BJ (cell line): ENCODE data around the gene GSC2. TPM values are rescaled to one million over a fixed set of nuclear protein-coding genes. Genes with fewer than 3 reads are reported as not detected.

Experiments used
- CTCF ChIA-PET: fragments of 350-600 bp; formaldehyde crosslinking; extraction: SDS; loops from one replicate; lab custom pipeline; 2021; ENCODE audit warnings: antibody characterized with exemption, inconsistent platforms; lab: Yijun Ruan, JAX
- POLR2A ChIA-PET: fragments of 300-600 bp; sonication (Branson Sonifier 250); formaldehyde crosslinking; extraction: SDS; loops from one replicate; lab custom pipeline; 2021; ENCODE audit warnings: antibody characterized with exemption; lab: Charles Lee
- DNase-seq: peaks from one replicate; pipeline ENCODE4 v3.0.0-alpha.2; 2011; ENCODE audit warnings: low read depth
- H3K27me3 ChIP-seq: 2 replicates; pipeline ENCODE4 v1.6.0; 2011; ENCODE audit warnings: low read length; ENCODE audit not compliant: control insufficient read depth, insufficient read depth
- H3K36me3 ChIP-seq: 2 replicates; pipeline ENCODE4 v1.5.1; 2011; ENCODE audit warnings: low read length; ENCODE audit not compliant: control insufficient read depth, insufficient read depth
- H3K4me3 ChIP-seq: 2 replicates; pipeline ENCODE4 v1.5.1; 2011; ENCODE audit warnings: low read depth, mild to moderate bottlenecking, control low read depth, low read length
- polyA plus RNA-seq: library from polyadenylated mRNA; depleted of rRNA; stranded (reverse); fragments of >200 nt; gene quantifications from 2 replicates; pipeline ENCODE4 v1.2.3, GENCODE V29; 2011
- TF ChIP-seq, protein P1 (sequence below): IDR thresholded peaks from 2 replicates; pipeline ENCODE4 v1.5.1; 2011; ENCODE audit warnings: low read depth, mild to moderate bottlenecking, control low read depth, inconsistent platforms, low read length, moderate library complexity; ENCODE audit not compliant: insufficient read depth

The GSC2 gene
- polyA plus RNA-seq, 1 experiment, result not detected

DNA sequence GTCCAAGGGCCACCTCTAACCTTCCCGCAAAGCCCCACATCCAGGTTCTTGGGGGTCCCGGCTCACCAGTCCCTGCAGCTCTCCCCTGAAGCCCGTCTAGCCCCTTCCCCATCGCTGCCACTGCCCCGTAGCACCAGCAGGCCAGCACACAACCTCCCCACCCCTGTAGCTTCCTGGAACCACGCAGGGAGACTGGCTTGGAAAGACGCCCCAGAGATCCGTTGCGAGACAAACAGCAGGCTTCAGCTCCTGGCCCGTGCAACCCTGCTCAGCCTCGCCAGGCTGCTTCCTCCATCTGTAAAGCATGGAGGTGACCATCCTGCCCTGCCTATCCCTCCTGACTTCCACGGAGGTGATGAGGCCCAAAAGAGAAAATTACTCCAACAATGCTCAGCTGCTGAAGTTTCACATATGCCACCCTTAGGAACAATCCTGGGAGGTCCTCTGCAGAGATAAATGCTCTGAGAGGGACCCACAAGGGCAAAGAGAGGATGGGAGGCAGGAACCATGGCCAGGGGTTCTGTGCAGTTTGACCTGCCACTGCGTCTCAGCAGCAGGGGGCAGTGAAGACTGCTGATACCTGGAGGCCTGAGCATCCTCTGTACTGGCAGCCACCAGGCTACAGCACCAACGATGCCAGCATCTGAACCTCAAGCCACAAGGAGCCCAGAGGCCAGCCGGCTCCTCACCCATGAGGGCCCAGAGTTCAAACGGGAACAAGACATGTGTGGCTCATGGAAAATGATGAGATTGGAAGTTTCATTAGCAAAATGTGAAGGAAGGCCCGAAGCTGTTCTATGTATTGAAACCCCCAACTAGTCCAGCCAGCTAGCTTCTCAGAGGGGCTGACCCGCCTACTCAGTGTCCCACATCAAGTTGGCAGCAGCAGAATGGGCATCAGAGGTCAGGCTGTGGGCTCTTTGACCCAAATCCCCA, 44.0 kb downstream of the GSC2 start:
- ChIA-PET POLR2A (no interaction called here), CTCF (interaction anchor here (1.1 to 1.4 kb wide), 2 partner anchors 10 kb away, joined by 3 read pairs; no protein-coding TSS in a partner anchor)
- no peak for DNase-seq
- Histone ChIP-seq H3K36me3 (no peaks in the 10 kb centered on the region), H3K27me3 (no peaks in the 10 kb centered on the region), H3K4me3 (no peak overlapping the region)
- TF ChIP-seq, protein P1, sequence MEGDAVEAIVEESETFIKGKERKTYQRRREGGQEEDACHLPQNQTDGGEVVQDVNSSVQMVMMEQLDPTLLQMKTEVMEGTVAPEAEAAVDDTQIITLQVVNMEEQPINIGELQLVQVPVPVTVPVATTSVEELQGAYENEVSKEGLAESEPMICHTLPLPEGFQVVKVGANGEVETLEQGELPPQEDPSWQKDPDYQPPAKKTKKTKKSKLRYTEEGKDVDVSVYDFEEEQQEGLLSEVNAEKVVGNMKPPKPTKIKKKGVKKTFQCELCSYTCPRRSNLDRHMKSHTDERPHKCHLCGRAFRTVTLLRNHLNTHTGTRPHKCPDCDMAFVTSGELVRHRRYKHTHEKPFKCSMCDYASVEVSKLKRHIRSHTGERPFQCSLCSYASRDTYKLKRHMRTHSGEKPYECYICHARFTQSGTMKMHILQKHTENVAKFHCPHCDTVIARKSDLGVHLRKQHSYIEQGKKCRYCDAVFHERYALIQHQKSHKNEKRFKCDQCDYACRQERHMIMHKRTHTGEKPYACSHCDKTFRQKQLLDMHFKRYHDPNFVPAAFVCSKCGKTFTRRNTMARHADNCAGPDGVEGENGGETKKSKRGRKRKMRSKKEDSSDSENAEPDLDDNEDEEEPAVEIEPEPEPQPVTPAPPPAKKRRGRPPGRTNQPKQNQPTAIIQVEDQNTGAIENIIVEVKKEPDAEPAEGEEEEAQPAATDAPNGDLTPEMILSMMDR, result no peak

DNA sequence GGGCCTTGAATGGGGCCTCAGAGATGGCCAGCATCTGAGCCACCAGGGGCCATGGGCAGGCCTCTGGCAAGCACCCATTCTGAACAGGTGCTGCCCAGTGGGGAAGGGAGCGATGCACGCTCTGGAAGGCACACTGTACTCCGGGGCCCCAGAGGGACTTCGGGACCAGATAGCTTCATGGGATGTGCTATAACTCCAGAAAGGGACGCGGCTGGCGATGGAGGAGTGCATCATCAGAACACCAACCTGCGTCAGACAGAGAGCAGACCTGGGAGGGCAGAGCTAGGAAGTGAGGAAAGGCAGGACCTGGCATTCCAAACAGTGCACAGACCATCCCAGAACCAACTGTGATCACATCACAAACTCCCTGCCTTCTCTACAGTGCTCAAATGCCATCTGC, 44.6 kb downstream of the GSC2 start:
- TF ChIP-seq, protein P1, result no peak
- Histone ChIP-seq H3K4me3 (no peak overlapping the region), H3K36me3 (no peaks in the 10 kb centered on the region), H3K27me3 (no peaks in the 10 kb centered on the region)
- CTCF ChIA-PET, result interaction anchor here (1.4 kb wide), 1 partner anchor 10 kb away, joined by 3 read pairs; no protein-coding TSS in a partner anchor
- DNase-seq, result no peak
- POLR2A ChIA-PET, result no interaction called here

DNA sequence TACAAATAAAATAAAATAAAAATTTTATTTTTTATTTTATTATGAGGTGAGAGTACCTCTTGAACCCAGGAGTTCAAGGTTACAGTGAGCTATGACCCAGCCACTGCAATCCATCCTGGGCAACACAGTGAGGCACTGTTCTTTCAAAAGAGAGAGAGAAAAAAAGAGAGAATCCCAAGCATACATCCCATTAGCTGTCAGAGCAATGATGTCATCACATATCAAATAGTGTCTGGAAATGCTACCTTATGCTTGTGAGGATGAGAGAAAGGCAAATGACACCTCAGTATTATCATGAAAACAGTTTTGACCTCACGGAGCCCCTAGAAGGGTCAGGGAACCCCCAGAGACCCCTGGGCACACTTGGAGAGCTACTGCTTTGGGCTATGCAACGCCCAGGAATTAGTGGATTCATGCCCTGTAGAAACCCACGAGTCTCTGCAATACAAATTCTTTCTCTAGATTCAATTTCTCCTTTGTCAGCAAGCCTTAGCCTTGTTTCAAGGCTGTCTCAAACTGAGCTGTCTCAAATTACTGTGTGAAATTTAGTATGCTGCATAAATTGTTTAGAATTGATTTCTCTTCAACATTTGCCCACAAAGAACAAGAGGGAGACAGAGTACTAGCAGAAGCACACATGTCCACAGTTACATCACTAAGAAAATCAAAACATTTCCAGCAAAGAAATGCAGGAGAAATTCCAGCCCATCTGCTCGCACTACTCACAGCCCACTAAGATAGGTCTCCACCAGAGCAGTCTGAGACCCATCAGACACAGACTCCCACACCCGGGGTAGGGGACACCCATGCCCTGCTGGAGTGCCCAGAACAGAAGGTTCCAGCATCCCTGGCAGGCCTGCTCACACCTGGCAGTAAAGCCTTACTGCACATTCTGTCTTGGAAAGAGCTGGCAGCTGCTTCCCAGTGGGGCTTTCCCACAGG, 45.9 kb downstream of the GSC2 start:
- H3K4me3 ChIP-seq, result no peak overlapping the region
- CTCF ChIA-PET, result interaction anchor here (1.4 kb wide), 1 partner anchor 8 kb away, joined by 3 read pairs; no protein-coding TSS in a partner anchor
- no peaks in the 10 kb centered on the region for H3K36me3 ChIP-seq
- no peak for DNase-seq
- H3K27me3 ChIP-seq, result no peaks in the 10 kb centered on the region
- TF ChIP-seq, protein P1, result no peak
- POLR2A ChIA-PET, result no interaction called here

DNA sequence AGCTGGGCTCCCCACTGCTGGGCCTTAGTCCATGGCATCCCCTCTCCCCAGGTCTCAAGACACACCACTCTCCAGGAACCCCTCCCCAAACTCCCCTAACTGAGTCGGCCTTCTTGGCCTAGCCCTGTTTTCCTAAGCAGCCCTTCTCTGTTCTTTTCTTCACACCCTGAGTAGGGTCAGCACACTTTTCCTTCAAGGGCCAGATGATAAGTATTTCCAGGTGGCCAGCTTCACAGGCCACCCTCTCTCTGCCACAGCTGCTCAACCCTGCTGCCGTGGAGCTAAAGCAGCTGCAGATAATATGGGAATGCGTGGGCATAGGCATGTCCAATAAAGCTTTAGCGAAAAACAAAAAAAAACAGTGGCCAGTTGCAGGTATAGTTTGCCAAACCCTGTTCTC, 51.9 kb downstream of the GSC2 start:
- H3K36me3 ChIP-seq, result no peaks in the 10 kb centered on the region; the same call in 1 of the 2 replicates
- H3K4me3 ChIP-seq, result no peak overlapping the region
- CTCF ChIA-PET, result interaction anchor here (1.1 to 1.3 kb wide), 2 partner anchors 12 to 18 kb away, joined by 4 read pairs; no protein-coding TSS in a partner anchor
- POLR2A ChIA-PET, result no interaction called here
- TF ChIP-seq, protein P1, result no peak
- DNase-seq, result no peak
- H3K27me3 ChIP-seq, result no peaks in the 10 kb centered on the region
